Stimulated activated CD8-positive, alpha-beta memory T cell treated with anti-CD3 and anti-CD28 coated beads, Interleukin-2, amount 100 ng/mL, for 1 hour (primary cell): ENCODE data around the gene PLXDC2.

Experiments
- DNase-seq, 2 donors: peaks; one replicate each; pipeline ENCODE4 v3.0.0-alpha.2; 2020; ENCODE audit warnings: low read depth in 2 of 2

Gene PLXDC2

DNA sequence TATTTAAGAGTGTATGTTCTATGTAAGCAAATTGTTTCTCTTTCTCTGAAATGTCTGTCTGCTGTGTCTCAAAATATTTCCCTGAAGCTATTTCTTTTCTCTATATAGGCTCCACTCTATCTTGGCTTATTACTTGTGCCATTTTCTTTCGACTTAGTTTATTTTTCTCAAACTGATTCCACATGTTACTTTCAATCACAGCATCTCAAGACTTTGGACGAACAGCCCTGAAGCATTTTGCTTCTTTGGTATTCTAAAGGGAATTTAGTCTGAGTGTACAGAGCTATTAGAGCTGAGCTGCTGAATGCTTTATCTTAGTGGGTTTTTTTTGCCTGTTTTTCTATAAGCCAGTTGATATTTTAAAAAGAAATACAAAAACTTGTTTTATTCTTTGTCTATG is 95.7 kb downstream of the PLXDC2 start:
- DNase-seq = no peak

DNA sequence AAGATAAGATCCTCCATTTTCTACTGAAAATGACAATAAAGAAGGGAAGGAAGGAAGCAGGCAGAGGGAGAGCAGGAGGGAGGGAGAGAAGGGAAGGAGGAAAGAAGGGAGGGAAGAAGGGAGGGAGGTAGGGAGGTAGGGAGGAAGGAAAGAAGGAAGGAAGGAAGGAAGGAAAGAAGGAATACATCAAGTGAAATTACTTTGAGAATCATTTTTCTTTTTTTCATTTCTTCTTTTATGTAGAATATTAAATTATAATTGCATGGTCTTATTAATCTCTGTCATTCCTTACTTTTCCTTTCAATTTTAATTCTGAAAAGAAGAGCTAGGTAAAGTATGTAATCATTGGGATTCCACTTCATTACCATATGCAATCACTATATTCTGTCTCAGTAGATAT is 97.8 kb downstream of the PLXDC2 start:
- no peak for DNase-seq

DNA sequence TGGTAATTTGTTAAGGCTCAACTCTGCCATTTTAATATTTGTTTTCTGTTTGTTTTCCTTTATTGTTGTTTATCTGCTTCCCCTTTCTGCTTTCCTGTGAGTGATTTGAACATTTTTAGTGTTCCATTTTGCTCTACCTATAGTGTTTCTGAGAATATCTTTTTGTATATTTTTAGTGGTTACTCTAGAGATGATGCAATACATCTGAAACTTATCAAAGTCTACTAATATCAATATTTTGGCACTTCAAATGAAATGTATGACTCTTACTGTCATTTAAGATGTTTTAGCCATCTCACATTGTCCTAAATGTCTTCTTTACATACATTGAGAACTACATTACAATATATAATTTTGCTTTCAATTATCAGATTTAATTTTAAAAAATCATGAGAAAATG is 98.9 kb downstream of the PLXDC2 start:
- no peak for DNase-seq

DNA sequence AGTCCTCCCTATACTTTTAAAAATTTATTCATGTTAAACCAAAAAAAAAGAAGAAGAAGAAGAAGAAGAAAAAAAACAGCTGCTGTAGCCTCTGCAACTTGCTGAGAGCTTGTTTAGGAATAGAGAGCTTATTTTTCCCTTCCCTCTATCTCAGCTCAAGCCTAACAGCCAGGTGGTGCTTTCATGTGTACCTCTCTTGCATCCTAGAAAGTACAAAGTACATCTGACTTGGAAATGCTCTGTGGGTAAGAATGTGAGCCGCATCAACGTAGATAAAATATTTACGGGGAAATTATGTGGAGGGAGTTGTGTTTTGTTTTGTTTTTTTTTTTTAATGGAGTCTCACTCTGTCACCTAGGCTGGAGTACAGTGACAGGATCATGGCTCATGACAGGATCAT is 99.6 kb downstream of the PLXDC2 start:
- DNase-seq = no peak

DNA sequence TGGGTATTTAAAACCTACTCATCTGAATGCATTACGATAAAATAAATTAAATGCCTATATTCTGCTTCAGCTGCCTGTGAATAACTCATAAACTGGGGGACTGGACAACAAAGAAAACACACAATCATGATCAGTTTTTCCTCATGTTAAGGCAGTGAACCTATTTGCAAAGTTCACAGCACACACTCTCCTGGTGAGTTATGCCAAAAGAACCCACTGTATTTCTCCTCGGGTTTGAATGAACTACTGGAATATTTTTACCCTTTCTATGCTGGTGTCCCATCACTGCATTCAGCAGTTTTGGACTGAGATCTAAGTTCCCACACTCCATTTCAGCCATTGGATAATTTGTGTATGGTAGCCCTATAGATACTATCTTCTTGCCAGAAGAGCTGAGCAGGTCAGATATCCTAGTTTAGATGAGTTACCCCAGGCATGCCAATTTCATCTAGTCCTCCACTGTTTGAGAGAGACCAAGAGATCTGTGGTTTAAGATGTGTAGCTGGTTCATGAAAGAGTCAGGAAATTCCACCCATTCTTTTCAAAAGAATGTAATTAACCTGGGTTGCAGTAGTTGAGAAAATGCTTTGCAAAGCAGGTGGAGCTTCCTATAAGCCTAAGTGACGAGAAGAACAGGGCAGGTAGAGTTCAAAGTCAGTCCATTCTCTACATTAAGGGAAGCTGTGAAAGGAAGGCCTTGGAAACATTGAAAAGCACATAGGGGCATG is 101.7 kb downstream of the PLXDC2 start:
- no peak for DNase-seq

DNA sequence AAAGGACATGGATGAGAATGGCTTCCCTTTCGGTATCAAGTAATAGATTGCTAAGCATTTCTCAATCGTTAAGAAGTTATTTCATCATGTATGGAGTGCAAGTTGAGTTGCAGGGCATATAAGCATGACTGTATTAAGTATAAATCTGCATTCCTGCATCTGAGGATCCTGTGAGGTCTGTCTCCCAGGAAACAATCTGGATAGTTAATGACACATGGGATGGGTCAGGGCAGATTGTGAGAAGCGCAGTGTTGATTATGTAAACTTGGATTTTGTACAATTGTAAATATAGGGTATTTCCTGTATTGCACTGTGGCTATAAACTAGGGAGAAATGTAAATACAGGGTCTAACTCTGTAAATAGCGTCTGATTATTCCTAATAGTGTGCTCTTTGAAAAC is 102.6 kb downstream of the PLXDC2 start:
- no peak for DNase-seq

DNA sequence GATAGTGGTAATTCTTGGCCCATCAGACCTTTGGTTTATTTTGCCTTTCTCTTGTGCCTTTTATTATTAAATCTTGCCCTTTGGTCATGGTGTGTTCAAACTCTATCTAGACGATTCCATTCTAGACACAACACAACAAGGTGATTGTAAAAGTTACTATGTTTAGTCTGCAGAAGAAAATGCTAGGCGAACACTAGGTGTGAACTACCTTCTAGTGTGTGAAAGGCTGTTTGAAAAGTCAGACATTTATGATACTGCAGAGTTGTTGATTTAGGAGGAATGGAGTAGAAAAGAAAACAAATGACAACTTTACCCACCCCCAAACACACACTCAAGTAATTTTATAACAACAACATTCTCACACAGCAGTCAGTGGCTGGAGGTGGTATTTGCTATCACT is 103.4 kb downstream of the PLXDC2 start:
- no peak for DNase-seq

DNA sequence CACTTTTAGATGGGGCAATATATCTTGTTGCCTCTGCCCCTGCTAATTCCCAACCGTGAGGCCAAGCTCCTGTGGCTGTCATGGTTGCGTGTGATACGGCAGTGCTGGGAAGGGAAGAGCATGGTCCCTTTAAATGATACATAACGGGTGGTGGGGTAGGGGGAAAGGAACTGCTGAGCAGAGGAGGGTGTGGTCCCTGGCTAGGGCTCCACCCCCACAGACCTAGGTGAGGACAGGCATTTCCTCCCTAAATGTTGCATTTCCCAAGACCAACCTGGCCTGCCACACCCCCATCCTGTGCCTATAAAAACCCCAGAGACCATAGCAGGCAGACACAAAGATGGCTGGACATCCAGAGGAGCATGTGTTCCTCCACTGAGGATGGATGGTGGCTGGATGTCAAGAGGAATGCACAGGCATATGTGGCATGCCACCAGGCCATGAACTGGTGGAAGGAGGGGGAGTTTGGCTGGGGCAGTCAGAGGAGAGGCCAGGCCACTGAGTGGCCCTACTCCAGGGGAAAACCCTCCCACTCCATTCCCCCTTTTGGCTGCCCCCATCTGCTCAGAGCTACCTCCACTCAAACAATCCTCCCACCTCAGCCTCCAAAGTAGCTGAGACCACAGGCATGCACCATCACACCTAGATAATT is 104.0 kb downstream of the PLXDC2 start:
- DNase-seq = no peak

DNA sequence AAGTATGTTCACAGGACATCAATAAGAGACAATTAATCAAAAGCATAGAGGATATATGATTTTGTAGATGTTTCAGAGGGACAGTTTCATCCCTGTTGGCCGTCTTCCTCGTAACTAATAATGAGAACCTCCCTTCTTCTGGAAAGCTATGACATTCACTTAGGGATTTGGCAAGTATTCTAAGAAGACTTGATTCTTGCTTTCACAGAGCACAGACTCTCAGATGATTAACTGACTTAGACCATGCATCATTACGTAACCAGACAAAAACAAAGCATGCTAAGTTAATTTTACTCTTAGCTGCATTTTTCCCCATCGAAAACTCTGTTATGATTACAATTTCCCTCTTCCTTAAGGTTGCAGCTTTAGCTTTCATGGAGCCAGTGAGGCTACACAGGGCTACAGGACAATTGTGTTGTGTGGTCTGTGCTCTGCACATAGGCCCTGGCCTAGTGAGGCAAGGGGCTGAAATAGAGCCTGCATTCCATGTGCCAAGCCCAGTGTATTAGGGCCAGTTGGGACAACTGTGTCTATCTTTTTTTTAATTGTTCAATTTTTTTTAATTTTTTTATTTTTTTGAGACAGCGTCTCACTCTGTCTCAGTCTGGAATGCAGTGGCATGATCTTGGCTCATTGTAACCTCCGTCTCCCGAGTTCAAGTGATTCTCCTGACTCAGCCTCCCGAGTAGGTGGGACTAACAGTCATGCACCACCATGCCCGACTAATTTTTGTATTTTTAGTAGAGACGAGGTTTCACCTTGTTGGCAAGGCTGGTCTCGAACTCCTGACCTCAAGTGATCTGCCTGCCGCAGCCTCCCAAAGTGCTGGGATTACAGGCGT is 105.3 kb downstream of the PLXDC2 start:
- no peak for DNase-seq

DNA sequence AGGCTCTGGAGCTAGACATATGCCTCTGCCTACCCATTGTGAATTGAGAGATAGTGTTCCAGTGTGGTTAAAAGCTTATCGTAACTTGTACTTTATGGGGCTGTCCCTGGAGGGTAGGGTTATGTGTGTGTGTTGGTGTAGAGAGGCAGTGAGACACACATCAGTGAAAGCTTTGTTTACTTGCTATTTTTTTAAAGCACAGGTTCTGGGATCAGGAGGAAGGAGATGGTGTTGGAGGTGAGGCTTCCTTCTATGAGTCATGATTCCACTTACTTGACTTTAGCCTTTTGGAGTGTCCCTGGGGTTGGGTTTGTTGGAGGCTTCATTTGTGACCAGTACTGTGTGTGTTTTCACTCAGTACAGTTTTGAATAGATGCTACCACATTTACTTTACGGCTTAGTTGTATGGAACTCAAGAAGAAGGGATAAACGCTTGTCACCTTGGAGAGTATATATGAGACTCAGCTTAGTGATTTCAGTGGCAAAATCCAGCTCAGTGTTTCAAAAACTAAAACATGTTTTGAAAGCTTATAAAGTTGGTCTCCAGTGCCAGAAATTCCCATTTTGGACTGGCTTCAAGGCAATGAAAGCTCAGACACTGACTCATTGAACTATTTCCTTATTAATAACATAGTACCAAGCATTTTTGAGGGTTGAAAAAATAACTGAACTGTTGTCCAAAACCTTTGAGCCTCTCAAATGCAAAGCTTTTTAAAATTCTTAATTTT is 106.2 kb downstream of the PLXDC2 start:
- DNase-seq = no peak

DNA sequence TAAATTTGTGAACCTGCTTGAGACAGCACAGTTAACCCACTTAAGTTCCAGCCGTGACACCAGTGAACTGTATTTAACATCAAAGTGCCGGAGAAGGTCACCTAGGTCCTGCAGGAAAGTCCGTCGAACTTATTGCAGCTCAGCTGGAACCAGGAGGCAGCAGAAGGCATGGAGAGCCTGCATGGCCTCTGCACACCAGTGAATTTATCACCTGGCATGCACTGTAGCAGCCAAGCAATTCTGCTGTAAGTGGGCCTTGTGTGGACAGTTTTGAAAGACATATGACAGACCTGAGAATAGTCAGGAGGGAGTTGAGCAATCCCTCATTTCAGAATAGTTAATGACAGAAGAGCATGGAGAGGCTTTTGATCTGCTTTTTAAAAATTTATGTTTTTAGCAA is 108.8 kb downstream of the PLXDC2 start:
- DNase-seq = no peak

DNA sequence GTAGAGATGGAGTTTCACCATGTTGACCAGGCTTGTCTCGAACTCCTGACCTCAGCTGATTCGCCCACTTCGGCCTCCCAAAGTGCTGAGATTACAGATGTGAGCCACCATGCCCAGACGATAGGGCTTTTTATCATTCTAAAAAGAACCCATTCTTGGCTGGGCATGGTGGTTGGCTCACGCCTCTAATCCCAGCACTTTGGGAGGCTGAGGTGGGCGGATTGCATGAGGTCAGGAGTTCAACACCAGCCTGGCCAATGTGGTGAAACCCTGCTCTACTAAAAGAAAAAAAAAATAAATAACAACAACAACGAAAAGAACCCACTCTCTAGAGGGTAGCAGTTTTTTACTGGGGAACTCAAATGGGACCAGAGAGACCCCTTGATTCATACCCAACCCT is 112.7 kb downstream of the PLXDC2 start:
- no peak for DNase-seq

DNA sequence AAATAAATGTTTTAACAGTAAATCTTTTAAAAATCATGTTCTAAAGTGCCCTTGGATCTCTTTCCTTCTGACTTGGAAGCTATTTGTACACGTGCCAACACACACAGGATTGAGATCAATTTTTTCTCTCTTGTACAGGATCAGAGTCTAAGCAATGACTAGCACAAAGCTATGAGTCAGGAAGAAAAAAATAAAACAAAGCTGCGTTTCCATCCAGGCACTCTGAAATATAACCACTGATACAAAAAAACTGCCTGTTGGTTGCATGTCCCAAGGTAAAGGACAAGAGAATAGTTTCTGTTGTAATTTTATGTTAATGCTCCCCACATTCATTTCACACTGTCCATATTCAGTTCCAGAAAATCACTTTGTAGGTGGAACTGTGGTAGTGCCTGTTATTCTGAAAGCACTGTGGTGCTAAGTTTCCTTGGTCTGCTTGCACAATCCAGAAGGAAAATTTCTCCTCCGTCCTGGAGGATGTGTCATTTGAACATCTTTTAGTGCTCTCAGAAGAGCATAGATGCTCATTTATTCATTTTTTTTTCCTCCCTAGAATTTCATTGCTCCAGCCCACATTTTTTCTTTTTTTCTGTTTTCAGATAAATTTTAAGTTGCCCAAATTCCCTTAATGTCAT is 113.4 kb downstream of the PLXDC2 start:
- DNase-seq = no peak

DNA sequence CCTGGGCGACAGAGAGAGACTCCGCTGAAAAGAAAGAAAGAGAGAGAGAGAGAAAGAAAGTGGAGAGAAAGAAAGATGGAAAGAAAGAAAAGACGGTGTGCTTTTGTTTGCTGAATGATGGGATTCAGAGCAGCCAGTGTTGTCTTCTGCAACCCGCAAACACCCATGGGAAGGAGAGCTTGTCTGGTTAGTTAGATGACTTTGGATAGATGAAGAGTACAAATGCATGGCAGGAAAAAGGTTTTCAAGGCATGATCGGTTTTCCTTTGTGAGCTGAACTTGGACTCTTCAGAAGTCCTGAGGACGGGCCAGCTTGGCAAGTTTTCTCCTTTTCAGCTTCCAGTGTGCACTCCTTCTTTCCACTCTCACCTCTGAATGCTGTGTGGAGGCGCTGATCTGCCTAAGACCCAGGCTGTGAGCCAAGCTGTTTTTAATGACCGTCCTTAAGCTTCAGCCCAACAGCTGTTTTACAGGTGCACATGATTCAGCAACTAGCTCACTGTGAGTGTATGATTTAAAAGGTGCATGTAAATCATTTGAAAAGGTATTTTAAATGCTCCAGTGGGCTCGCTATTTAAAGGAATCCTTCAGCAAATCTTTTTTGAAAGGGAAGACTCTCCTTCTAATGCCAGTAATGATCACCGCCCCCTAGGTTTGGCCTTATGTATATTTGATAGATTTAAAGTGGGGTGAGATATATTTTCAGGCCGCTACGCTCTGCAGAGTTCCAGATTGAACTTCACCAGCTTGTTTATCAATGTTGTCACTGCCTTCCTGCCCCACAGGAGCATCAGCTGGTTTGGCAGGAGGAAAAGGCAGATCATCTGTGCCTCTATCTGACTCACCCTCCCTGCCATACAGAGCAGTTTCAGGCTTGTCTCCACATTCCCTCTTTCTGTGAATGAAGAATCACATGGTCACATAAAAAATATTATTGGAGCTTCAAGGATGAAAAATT is 115.0 kb downstream of the PLXDC2 start:
- no peak for DNase-seq

DNA sequence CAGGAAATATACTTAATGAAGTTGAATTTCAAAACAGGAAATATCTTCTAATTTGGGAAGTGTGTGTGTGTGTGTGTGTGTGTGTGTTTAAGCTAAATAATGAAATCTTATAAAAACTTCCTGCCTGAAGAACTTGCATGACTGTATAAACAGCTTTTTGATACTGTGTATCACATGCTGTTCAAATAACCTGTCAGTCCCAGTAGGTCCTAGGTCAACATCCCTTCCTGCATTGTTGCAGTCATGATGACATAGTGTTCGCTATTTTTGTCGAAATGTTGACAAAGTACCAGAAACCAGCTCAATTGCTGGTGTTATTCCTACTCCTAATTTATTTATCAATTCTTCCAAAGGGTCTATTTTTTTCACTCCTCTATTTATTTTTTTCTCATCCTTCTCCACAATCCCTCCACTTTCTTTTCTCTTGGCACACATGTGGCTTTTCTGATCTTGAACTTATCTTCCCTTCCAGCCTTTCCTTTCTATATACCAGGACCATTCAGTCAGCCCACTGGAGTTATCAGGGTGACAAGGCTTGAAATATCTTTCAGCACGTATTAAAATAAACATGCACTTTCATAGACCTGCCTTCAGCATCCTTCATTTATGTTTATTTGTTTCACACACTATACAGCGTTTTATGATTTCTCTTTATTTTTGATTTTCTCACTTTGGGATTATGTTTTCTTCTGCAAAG is 115.8 kb downstream of the PLXDC2 start:
- no peak for DNase-seq

DNA sequence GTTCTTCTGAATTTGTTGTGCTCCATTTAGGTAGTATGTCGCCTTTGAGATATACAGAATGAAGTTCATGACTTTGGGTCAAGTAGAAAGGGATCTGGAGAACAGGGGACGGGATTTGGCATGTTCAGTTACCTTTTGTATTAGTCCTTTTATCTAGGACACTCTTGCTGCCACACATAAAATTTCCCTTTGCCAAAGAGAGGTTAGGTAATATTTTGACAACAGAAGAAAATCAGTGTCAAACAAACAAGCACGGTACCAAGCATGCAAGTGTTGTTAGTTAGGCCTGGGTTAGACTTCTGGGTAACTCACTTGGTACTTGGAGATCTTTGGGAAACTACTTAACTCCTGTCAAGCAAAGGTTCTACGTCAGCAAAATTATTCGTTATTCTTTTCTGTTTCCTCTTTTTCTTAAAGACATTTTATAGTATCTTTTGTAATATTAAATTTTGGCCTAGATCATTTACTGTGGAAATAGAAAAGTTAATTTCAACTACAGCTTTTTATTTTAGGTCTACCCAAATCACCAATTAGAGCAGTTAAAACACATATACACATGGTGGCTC is 116.7 kb downstream of the PLXDC2 start:
- no peak for DNase-seq

DNA sequence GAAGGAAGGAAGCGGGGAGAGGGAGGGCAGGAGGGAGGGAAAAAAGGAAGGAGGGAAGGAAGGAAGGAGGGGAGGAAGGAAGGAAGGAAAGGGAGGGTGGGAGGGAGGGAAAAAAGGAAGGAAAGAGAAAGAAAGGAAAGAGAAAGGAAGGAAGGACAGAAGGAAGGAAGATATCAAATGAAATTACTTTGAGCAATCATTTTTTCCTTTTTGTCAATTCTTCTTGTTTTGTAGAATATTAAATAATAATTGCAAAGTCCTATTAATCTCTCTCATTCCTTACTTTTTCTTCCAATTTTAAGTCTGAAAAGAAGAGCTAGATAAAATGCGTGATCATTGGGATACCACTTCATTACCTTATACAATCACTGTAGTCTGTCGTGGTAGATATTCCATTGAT is 117.5 kb downstream of the PLXDC2 start:
- DNase-seq = no peak

DNA sequence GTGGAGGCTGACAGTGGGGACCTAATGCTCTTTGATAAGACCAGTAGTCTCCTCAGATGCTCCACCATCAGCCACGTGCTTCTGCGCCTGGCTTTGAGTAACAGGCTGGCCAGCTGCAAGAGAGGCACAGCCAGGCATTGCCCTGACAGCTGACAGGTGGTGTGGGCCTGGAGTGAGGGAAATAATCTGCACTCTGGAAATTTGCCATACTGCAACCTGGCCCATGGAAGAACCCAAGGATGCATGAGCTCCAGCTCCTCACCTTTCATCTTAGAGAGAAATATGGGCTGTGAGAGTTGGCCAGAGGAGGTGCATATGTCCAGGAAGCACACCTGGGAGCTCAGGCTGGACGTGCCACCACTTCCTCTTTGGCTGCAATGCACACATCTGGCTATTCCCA is 118.9 kb downstream of the PLXDC2 start:
- no peak for DNase-seq

DNA sequence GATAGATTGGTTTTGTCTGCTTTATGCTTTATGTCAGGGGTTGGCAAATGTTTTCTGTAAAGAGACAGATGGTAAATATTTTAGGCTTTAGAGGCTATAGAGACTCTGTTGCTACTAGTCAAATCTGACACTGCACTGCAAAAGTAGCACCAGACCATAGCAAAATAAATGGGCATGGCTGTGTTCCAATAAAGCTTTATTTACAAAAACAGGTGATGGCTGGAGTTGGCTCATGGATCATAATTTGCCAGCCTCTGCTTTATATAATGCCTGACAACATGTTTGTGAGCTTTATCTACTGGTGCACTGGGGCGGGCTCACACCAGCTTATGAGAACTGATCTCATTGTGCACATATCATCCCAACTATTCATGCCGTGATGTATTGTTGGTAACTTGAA is 120.1 kb downstream of the PLXDC2 start:
- no peak for DNase-seq

DNA sequence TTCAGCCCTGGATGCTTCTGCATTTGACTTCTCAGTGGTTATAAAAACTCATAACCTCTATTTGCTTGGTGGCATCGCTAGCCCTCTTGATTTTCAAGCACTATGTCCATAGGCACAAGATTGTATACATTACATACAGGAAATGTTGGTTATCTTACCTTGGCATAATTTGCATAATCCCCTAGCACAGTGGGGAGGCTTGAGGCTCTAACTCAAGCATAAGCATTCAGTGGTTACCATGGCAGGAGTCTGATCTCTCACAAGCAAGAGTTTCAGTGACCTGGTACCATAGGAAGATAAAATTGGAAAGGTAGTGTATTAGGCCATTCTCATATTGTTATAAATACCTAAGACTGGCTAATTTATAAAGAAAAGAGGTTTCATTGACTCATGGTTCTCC is 121.8 kb downstream of the PLXDC2 start:
- DNase-seq = no peak
